GM21529 (cell line): ENCODE measurements around the gene DLX4.
A peak's percentile ranks its signal among the peaks of the same experiment; 100 is the strongest.

Experiments used
- ATAC-seq: cut with Tn5 transposase; IDR thresholded peaks from one replicate; pipeline ENCODE4 v1.9.1; 2021; ENCODE audit not compliant: unreplicated experiment

The DLX4 gene

DNA sequence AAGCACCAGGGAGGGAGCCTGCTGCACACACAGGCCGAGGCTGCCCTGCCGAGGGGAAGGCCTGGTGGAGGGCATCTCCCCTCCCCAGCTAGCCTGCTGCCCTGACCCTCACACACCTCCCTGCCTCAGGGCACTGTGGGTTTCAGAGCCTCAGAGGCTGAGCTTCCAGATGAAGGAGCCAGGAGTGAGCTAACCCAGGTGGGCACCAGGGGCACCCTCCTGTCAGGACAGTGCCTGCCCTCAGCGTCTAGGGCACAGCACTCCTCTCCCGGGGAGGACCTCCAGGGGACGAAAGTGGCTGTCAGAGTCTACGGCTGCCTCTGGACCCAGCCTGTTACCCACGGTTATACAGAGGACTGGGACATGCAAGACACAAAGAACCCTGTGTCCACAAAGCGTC is 22.8 kb upstream of the DLX4 start:
- no peak for ATAC-seq

GRCh38 chr17:49946964-49947584 is 21.9 kb upstream of the DLX4 start:
- ATAC-seq, result no peak

GRCh38 chr17:49949634-49950033 is 19.4 kb upstream of the DLX4 start:
- ATAC-seq, result no peak

DNA sequence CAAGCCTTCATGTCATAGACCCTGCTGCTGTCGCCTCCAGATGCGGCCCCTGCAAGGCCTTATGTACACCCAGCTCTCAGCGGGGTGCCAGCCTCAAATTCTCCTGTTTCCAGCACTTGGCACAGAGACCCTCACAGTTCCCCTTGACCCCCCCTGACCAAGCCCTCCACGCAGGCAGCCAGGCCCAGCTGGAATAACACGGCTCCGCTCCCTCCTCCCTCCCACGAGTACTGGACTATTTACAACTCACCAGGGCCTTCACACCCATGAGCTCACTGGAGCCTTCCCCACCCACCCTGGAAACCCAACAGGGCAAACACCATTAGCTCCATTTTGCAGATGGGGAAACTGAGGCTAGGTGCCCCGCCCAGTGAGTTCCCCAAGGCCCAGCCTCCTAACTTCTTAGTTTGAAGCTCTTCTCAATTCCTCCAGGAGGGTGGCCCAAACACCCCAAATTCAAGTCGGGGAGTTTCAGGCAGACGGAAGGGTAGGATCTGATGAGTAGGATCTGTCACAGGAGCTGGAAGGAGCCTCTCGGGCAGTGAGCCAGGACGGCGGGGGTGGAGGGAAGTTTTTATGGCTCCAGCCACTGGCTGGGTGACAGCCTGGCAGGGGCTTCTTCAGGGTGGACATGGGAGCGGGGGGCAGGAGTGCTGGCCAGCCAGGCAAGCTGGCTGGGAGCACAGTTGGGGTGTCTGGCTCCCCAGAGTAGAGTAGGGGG is 17.5 kb upstream of the DLX4 start:
- ATAC-seq, result no peak

- peak; percentile 56 for ATAC-seq
Observed at GRCh38 chr17:49952209-49952911, 16.6 kb upstream of the DLX4 start.

DNA sequence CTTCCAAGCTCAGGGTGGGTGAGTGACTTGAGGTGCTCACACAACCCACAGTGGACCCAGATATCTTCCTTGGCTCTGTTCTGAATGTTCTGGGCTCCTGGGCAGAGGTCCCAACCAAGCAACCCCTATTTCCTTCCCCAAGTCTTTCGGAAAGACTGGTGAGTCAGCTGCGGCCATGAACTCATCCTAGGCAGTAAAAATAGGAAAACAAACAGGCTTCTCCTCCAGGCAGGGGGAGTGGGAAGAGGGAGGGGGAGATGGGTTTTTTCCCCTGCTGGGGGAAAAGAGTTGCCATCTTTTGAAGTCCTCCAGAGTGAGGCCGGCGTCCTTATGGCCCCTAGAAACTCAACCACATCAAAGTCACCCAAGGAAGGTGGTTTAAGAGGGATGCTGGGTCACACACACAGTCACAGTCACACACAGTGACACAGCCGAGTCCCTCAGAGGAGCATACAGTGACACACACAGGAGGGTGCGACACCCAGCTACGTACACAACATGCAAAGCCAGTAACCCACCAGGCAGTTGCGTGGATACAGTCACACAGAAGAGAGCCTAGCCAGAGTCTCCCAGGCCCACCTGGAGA is 16.0 kb upstream of the DLX4 start:
- no peak for ATAC-seq

GRCh38 chr17:49955157-49955556 is 13.8 kb upstream of the DLX4 start:
- no peak for ATAC-seq

DNA sequence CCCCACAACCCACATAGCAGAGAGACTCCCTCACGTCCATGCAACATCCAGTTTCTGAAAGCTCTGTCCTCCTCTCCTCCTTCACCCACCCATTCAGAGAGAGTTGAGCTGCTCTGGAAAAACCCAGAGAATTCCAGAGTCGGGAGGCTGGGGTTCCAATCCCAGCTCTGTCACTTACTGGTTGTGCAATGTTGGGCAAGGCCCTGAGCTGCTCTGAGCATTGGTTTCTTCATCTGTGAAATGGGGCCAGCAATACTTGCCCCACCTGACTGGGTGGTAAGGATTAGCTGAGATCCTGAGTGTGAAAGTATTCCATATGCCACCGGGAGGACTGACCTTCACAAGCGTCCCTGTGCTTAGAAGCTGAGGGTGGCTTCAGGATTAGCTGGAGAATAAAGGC is 12.2 kb upstream of the DLX4 start:
- no peak for ATAC-seq

- no peak for ATAC-seq
Observed at GRCh38 chr17:49957350-49957749, 11.6 kb upstream of the DLX4 start.

DNA sequence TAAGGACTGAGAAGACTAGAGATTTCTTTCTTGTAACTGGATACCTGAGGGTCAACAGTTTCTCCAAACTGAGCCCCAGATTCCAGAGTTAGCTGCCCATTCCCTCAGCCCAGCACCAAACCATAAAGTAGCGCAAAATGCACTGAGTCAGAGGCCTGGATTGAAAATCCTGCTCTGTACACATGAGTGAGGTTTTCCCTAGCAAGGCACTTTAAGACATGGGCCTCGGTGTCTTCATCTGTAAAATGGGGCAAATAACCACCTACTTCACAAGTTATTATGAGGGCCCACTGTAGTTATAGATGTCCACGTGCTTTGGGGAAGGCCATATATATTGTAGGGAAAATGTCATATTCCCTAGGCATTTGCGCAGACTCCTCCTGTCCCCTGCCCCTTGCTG is 10.3 kb upstream of the DLX4 start:
- no peak for ATAC-seq

DNA sequence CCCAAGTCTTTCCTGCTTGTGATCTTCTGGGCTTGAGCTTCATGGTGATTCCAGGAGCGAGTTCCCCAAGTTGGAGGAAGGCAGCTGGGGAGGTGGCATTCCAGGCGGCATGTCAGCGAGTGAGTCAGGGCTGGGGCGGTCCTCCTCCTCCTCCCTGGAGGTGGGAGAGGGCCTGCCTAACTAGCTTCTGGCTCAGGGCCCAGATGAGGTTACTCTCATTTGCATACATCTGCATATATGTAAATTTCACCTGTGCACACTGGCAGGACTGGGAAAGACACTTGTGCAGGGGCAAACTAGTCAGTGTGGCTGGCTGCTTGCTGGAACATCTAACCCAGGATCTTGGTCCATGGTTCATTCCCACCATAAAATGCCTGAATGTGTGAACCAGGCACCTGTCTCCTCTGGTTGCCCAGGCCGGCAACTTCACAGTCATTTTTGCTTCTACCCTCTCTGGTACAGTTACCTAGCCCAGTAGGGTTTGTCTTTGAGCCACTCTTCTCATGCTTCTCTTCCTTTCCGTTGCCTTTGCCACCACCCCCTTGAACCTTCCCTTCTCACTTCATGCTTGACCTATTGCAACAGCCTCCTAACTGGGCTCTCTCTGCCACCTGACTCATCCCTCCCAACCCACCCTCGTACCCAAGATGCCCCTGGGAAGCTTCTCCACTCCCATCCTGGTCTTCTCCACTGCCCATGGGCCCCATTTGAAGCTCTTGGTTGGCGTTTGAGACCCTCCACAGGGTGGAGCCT is 9.6 kb upstream of the DLX4 start:
- ATAC-seq, result no peak

DNA sequence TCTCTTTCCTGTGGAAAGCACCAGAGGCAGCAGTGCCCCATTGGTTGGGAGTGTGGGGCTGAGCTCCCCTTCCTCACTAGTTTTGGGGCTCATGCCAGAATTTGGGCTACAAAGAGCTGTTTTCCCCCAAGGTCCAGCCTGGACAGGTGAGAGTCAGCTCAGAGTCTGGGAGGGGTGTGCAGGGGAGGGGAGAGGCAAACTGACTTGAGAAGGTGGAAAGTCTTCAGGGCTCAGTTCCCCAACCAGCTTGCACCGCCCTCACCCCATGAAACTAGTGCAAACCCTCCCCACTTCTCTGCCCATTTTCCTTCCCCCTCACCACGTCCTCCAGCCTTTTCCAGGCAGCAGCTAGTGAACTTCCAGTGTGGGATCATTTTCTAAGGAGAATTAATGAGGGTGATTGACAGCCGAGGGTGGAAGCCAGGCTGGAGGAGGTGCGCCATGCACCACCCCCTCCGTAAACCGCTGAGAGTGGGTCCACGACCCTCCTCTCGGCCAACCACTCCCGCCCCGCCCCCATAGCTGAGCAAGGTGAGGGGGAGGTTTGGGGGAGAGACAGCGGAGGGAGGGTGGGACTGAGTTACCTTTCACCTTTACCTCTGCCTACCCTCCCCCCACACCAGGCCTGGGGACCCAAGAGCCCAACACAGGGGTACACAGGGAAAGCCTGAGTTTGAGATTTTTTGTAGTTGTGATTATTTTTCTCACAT is 6.2 kb upstream of the DLX4 start:
- ATAC-seq, result no peak

DNA sequence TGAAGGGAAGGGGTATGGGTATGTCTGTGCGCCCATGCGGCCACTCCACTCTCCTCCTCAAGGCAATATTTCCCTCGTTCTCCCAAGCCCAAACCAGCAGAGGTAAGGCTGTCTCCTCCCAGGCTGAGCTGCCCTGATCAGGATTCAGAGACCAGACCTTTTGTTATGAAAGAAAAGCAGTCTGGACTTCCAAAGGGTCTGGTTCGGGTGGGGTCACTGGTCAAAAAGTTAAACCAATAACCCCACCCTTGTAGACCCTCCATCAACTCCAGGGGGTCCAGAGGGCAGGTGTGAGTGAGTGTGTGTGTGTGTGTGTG is 5.7 kb upstream of the DLX4 start:
- ATAC-seq, result no peak

- ATAC-seq, result no peak
Observed at GRCh38 chr17:49963626-49964302, 5.2 kb upstream of the DLX4 start.

DNA sequence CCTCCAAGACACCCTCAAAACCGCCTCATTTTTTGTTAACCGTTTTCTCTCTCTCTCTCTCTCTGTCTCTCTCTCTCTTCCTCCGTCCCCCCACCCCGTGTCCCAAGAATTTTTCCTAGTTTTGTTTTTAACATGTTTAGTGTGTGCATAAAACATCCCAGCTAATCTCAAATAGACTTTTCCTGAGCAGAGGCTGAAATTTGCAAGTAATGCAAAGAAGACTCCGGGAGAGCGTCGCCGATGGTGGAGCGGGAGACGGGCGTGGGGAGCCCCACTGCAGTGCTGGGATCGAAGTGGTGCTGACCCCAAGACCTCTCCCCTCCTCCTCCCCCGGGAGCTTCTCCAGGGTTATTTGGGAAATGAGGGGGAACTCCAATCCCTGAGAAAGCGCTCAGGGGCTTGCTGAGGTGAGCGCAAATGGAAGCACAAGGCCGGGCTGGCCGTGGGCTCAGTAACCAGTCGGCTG is 4.7 kb upstream of the DLX4 start:
- ATAC-seq, result no peak

DNA sequence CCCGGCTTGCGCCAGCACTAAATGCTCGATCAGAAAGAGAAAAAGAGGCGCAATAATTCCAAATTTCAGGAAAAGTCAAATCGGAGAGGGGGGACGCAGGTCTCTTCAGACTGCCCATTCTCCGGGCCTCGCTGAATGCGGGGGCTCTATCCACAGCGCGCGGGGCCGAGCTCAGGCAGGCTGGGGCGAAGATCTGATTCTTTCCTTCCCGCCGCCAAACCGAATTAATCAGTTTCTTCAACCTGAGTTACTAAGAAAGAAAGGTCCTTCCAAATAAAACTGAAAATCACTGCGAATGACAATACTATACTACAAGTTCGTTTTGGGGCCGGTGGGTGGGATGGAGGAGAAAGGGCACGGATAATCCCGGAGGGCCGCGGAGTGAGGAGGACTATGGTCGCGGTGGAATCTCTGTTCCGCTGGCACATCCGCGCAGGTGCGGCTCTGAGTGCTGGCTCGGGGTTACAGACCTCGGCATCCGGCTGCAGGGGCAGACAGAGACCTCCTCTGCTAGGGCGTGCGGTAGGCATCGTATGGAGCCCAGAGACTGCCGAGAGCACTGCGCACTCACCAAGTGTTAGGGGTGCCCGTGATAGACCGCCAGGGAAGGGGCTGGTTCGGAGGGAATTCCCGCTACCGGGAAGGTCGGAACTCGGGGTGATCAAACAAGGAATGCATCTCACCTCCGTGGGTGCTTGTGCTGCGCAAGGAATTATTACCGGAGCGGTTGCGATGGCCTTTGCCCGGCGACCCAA is 4.0 kb upstream of the DLX4 start:
- ATAC-seq, result no peak

- no peak for ATAC-seq
Observed at GRCh38 chr17:49965524-49965909, 3.5 kb upstream of the DLX4 start.

- no peak for ATAC-seq
Observed at GRCh38 chr17:49966767-49967166, 2.2 kb upstream of the DLX4 start.

GRCh38 chr17:49967205-49967604 is 1.8 kb upstream of the DLX4 start:
- no peak for ATAC-seq
